Measurements from ENCODE around the gene ACOT7.

The ACOT7 gene

GRCh38 chr1:6294080-6294889, 99.3 kb downstream of the ACOT7 start:
- Histone ChIP-seq H3K4me3 (ENCODE audit: low read length) (no peak overlapping the region), H3K36me3 (ENCODE audit: insufficient read depth, low read length) (peaks cover 26% of the 10 kb centered on the region), H2AFZ (ENCODE audit: low read depth, low read length) (no peak overlapping the region), H3K9me3 (ENCODE audit: low read length) (no peaks in the 10 kb centered on the region), H3K27me3 (ENCODE audit: insufficient read depth, low read length) (no peaks in the 10 kb centered on the region), H3K4me1 (ENCODE audit: insufficient read depth, low read length) (no peaks in the 10 kb centered on the region)

GRCh38 chr1:6292102-6292501, 101.5 kb downstream of the ACOT7 start:
- H3K9me3 ChIP-seq (ENCODE audit: low read length): no peaks in the 10 kb centered on the region
- no peak overlapping the region for H3K4me3 ChIP-seq (ENCODE audit: low read length)
- no peak overlapping the region for H2AFZ ChIP-seq (ENCODE audit: low read depth, low read length)
- H3K36me3 ChIP-seq (ENCODE audit: insufficient read depth, low read length): peaks cover 29% of the 10 kb centered on the region
- no peaks in the 10 kb centered on the region for H3K27me3 ChIP-seq (ENCODE audit: insufficient read depth, low read length)
- no peaks in the 10 kb centered on the region for H3K4me1 ChIP-seq (ENCODE audit: insufficient read depth, low read length)

- H2AFZ ChIP-seq (ENCODE audit: low read depth, low read length): no peak overlapping the region
- no peak overlapping the region for H3K4me3 ChIP-seq (ENCODE audit: low read length)
- no peaks in the 10 kb centered on the region for H3K9me3 ChIP-seq (ENCODE audit: low read length)
- peaks cover 21% of the 10 kb centered on the region for H3K36me3 ChIP-seq (ENCODE audit: insufficient read depth, low read length)
- H3K4me1 ChIP-seq (ENCODE audit: insufficient read depth, low read length): no peaks in the 10 kb centered on the region
- H3K27me3 ChIP-seq (ENCODE audit: insufficient read depth, low read length): no peaks in the 10 kb centered on the region
These were observed 104.9 kb downstream of the ACOT7 start for GRCh38 chr1:6288665-6289064.

DNA sequence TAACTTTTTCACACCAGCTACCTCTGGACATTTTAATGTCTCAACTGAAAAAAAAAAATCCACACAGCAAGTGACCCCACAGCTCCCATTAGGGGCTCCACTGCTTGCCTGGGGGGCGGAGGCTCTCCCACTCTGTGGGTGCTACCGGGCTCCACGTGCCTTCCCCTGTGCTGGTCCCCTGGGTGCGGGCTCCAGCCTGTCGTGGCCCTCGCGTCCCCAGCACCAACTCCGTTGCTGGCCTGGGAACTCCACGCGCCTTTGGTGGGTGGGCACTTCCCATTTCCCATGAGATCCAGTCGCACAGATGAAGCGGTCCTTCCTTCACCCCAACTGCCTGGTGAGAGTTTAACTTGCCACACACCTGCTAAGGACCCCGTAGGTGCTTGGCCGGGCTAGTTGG, 105.5 kb downstream of the ACOT7 start:
- Histone ChIP-seq H3K9me3 (ENCODE audit: low read length) (no peaks in the 10 kb centered on the region), H3K4me1 (ENCODE audit: insufficient read depth, low read length) (no peaks in the 10 kb centered on the region), H3K4me3 (ENCODE audit: low read length) (no peak overlapping the region), H3K36me3 (ENCODE audit: insufficient read depth, low read length) (peaks cover 14% of the 10 kb centered on the region), H3K27me3 (ENCODE audit: insufficient read depth, low read length) (no peaks in the 10 kb centered on the region), H2AFZ (ENCODE audit: low read depth, low read length) (no peak overlapping the region)

- Histone ChIP-seq H2AFZ (ENCODE audit: low read depth, low read length) (no peak overlapping the region), H3K9me3 (ENCODE audit: low read length) (no peaks in the 10 kb centered on the region), H3K27me3 (ENCODE audit: insufficient read depth, low read length) (no peaks in the 10 kb centered on the region), H3K4me3 (ENCODE audit: low read length) (no peak overlapping the region), H3K4me1 (ENCODE audit: insufficient read depth, low read length) (no peaks in the 10 kb centered on the region), H3K36me3 (ENCODE audit: insufficient read depth, low read length) (peaks cover 14% of the 10 kb centered on the region)
These were observed 106.1 kb downstream of the ACOT7 start for GRCh38 chr1:6287431-6287886.

DNA sequence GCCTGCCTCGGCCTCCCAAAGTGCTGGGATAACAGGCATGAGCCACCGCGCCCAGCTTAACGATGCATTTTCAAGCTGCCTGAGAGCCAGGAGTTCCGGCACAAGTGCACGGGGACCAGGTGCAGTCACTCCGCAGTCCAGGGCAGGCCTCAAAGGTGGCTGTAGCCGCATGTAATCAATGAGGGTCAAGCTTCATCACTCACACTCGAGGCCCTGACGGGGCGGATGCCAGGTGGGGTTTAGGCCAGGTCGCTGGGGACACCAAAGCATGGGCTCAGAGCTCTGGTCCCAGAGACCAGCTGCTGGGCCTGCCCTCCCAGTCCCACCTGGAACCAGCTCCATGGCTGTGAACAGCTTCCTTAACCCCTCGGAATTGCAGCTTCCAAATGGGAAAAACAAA, 106.5 kb downstream of the ACOT7 start:
- no peaks in the 10 kb centered on the region for H3K4me1 ChIP-seq (ENCODE audit: insufficient read depth, low read length)
- no peak overlapping the region for H2AFZ ChIP-seq (ENCODE audit: low read depth, low read length)
- no peaks in the 10 kb centered on the region for H3K27me3 ChIP-seq (ENCODE audit: insufficient read depth, low read length)
- no peaks in the 10 kb centered on the region for H3K9me3 ChIP-seq (ENCODE audit: low read length)
- peaks cover 12% of the 10 kb centered on the region for H3K36me3 ChIP-seq (ENCODE audit: insufficient read depth, low read length)
- H3K4me3 ChIP-seq (ENCODE audit: low read length): no peak overlapping the region

- Histone ChIP-seq H3K36me3 (ENCODE audit: insufficient read depth, low read length) (peaks cover 7% of the 10 kb centered on the region), H3K27me3 (ENCODE audit: insufficient read depth, low read length) (no peaks in the 10 kb centered on the region), H2AFZ (ENCODE audit: low read depth, low read length) (no peak overlapping the region), H3K9me3 (ENCODE audit: low read length) (no peaks in the 10 kb centered on the region), H3K4me3 (ENCODE audit: low read length) (no peak overlapping the region), H3K4me1 (ENCODE audit: insufficient read depth, low read length) (no peaks in the 10 kb centered on the region)
These were observed 107.3 kb downstream of the ACOT7 start for GRCh38 chr1:6286266-6286665.

DNA sequence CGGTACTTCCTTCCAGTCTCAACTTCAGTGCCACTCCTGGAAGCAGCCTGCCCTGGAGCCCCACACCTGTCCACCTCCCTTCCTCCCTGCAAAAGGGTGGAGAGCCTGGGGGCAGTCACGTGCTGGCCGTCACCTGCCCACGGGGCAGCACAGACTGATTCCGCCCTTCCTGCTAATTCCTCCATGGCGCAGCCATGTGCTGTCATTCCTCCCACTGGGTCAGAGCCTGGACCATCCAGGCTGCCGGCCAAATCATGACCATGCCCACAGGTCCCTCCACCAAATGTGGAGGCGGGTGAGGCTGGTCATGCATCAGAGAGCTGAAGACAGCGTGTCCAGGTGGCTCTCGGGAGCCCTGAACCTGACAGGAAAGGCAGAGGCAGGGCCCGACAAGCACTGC, 108.2 kb downstream of the ACOT7 start:
- H3K4me3 ChIP-seq (ENCODE audit: low read length): no peak overlapping the region
- H3K36me3 ChIP-seq (ENCODE audit: insufficient read depth, low read length): peaks cover 8% of the 10 kb centered on the region
- no peaks in the 10 kb centered on the region for H3K9me3 ChIP-seq (ENCODE audit: low read length)
- no peak overlapping the region for H2AFZ ChIP-seq (ENCODE audit: low read depth, low read length)
- no peaks in the 10 kb centered on the region for H3K27me3 ChIP-seq (ENCODE audit: insufficient read depth, low read length)
- H3K4me1 ChIP-seq (ENCODE audit: insufficient read depth, low read length): no peaks in the 10 kb centered on the region

GRCh38 chr1:6282577-6283270, 110.8 kb downstream of the ACOT7 start:
- Histone ChIP-seq H3K4me1 (ENCODE audit: insufficient read depth, low read length) (no peaks in the 10 kb centered on the region), H3K36me3 (ENCODE audit: insufficient read depth, low read length) (peaks cover 14% of the 10 kb centered on the region), H3K4me3 (ENCODE audit: low read length) (no peak overlapping the region), H3K27me3 (ENCODE audit: insufficient read depth, low read length) (no peaks in the 10 kb centered on the region), H2AFZ (ENCODE audit: low read depth, low read length) (no peak overlapping the region), H3K9me3 (ENCODE audit: low read length) (no peaks in the 10 kb centered on the region)

DNA sequence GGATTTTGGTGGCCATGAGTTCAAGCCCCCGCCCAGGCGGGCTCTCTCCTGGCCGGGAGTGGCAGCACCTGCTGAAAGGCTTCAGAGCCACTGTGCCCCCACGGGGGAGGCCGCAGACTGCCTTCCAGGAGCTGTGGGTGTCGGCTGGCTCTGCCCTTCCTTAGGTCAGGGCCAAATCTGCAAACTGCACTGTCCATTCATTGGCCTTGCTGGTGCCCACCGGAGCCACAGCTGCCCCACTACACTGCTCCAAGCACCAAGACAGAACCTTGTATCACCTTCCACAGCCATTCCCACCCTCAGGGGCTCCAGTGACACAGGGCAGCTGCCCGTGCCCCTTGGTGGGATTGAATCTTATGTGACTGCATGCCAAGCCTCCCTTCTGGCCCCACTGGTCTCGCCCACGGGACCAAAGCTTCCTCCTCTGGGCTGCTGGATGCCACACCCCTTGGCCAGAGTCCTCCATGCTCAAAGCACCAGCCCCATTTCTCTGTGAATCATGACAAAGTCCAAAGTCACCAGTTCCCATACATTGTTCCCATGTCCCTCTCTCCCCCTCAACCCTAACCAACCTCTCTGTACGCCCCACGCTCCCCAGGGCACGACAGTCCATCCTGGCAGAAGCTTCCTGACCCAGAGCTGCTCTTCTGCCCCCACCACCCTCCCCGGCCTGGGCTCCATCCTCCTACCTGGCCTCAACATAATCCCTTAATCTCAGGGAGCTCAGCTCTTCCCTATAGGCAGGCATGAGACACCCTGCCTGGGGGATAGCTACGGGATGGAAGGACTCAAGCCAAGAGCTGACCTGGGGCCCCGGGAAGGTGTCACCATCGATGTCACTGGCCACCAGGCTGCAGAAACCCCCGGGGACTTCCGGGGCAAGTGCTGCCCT, 111.8 kb downstream of the ACOT7 start:
- Histone ChIP-seq H3K27me3 (ENCODE audit: insufficient read depth, low read length) (no peaks in the 10 kb centered on the region), H2AFZ (ENCODE audit: low read depth, low read length) (no peak overlapping the region), H3K4me1 (ENCODE audit: insufficient read depth, low read length) (peaks cover 9% of the 10 kb centered on the region), H3K9me3 (ENCODE audit: low read length) (no peaks in the 10 kb centered on the region), H3K4me3 (ENCODE audit: low read length) (no peak overlapping the region), H3K36me3 (ENCODE audit: insufficient read depth, low read length) (peaks cover 9% of the 10 kb centered on the region)

GRCh38 chr1:6280761-6281451, 112.7 kb downstream of the ACOT7 start:
- H3K36me3 ChIP-seq (ENCODE audit: insufficient read depth, low read length): peaks cover 9% of the 10 kb centered on the region
- H3K9me3 ChIP-seq (ENCODE audit: low read length): no peaks in the 10 kb centered on the region
- H3K4me3 ChIP-seq (ENCODE audit: low read length): no peak overlapping the region
- peaks cover 17% of the 10 kb centered on the region for H3K4me1 ChIP-seq (ENCODE audit: insufficient read depth, low read length)
- H2AFZ ChIP-seq (ENCODE audit: low read depth, low read length): no peak overlapping the region
- no peaks in the 10 kb centered on the region for H3K27me3 ChIP-seq (ENCODE audit: insufficient read depth, low read length)

DNA sequence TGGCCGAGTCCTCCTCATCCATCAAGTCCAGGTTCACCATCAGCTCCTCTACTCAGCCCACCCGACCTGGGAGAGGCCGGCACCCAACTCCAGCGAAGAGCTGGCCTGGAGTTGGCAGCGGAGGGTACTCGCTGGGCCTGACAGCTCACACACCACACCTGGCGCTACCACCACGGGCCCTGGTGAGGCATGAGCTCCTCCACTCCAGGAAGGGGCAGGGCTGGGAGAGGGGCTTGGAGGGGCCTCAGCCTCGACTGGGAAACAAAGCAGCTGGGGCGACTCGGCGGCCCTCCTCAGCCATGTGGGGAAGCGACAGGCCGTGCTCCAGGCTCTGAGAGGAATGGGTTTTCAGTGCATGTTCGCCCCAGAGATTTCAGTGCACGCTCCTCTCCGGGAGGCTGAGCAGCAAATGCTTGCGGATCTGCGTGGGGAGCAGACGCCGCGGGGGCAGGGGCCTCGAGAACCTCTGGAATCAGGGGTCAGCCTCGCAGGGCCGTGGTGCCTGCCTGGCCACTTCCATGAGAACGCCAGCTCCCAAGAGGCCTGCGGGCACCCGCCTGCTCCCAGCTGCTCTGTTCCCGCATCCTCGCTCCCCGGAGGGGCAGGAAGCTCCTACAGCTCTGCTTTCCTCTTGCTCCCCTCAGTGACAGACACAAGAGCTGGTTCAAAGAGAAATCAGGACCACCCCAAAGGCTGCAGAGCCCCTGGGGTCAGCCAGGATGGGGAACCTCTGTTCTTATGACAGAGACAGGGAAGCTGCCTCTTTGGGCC, 113.8 kb downstream of the ACOT7 start:
- peaks cover 9% of the 10 kb centered on the region for H3K36me3 ChIP-seq (ENCODE audit: insufficient read depth, low read length)
- no peak overlapping the region for H2AFZ ChIP-seq (ENCODE audit: low read depth, low read length)
- no peaks in the 10 kb centered on the region for H3K9me3 ChIP-seq (ENCODE audit: low read length)
- no peak overlapping the region for H3K4me3 ChIP-seq (ENCODE audit: low read length)
- H3K4me1 ChIP-seq (ENCODE audit: insufficient read depth, low read length): peaks cover 28% of the 10 kb centered on the region
- H3K27me3 ChIP-seq (ENCODE audit: insufficient read depth, low read length): no peaks in the 10 kb centered on the region
